GM10248 (cell line): Measurements from ENCODE around the gene DNMT3B.

Source experiments
- CTCF ChIA-PET: fragments of 300-600 bp; sonication (Branson Sonifier 250); formaldehyde crosslinking; extraction: SDS; loops from one replicate; lab custom pipeline; 2021; ENCODE audit warnings: antibody characterized with exemption; lab: Yijun Ruan, JAX
- POLR2A ChIA-PET: fragments of 350-650 bp; sonication (Branson Sonifier 250); formaldehyde crosslinking; extraction: SDS; loops from one replicate; lab custom pipeline; 2020; ENCODE audit warnings: antibody characterized with exemption; lab: Yijun Ruan, JAX
- DNase-seq: peaks from one replicate; pipeline ENCODE4 v3.0.0; 2012; ENCODE audit errors: extremely low spot score
- TF ChIP-seq, protein P1 (sequence below): IDR thresholded peaks from 2 replicates; pipeline ENCODE4 v1.5.1; 2012; ENCODE audit warnings: mild to moderate bottlenecking, low read depth; ENCODE audit errors: extremely low read depth, missing control alignments, control extremely low read depth

Gene DNMT3B

DNA sequence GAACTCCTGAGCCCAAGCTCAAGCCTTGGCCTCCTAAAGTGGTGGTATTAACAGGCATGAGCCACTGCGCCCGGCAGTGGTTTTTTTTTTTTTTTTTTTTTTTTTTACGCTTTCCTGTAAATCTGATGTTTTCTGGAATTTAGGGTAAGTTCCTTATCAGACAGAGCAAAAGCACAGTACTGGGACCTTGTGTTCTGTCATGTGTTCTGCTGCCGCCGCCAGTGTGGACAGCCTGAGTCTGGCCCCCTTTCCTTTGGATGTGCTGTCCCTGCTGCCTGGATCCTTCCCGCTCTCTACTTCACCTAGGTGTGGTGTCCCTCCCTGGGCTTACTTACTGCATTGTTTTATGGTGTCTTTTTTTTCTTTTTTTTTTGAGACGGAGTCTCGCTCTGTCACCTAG lies 11.7 kb downstream of the DNMT3B start:
- ChIA-PET CTCF (interaction anchor here (1.4 to 8.6 kb wide), 3 partner anchors 11 to 97 kb away, joined by 3 to 224 read pairs (median 7); partner anchors contain the start of gene C20orf203), POLR2A (no interaction called here)
- TF ChIP-seq, protein P1, sequence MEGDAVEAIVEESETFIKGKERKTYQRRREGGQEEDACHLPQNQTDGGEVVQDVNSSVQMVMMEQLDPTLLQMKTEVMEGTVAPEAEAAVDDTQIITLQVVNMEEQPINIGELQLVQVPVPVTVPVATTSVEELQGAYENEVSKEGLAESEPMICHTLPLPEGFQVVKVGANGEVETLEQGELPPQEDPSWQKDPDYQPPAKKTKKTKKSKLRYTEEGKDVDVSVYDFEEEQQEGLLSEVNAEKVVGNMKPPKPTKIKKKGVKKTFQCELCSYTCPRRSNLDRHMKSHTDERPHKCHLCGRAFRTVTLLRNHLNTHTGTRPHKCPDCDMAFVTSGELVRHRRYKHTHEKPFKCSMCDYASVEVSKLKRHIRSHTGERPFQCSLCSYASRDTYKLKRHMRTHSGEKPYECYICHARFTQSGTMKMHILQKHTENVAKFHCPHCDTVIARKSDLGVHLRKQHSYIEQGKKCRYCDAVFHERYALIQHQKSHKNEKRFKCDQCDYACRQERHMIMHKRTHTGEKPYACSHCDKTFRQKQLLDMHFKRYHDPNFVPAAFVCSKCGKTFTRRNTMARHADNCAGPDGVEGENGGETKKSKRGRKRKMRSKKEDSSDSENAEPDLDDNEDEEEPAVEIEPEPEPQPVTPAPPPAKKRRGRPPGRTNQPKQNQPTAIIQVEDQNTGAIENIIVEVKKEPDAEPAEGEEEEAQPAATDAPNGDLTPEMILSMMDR: no peak
- DNase-seq: no peak

DNA sequence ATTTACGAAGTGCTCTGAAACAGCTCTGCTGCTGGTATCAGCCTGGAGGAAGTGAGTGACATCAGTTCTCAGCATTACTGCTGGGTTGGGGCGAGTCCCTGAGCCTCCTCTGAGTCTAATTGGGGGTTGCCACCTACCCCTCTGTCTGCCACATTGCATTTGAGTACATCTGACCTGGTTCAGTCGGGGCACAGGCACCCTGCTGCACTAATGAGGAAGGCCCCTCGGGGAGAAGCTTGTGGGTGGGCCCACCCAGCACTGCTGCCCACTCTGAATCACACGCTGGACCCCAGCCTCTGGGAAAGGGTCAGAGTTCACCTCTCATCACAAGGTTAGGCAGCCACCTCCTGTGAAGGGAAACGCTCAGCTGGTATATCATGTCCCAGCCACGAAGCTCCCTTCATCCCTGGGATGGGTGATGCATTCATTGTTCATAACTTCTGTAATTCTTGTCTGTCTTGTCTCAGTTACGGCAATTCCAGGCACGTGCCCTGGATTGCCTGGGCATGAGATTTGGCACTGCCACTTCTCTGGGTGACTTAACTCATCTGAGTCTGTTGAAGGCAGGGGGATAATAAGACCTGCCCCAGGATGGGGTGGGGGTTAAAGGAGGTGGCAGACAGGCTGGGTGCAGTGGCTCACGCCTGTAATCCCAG lies 13.3 kb downstream of the DNMT3B start:
- ChIA-PET POLR2A (no interaction called here), CTCF (interaction anchor here (1.2 to 8.6 kb wide), 4 partner anchors 8 to 99 kb away, joined by 3 to 224 read pairs (median 30); partner anchors contain the start of gene C20orf203)
- TF ChIP-seq, protein P1: no peak
- no peak for DNase-seq

DNA sequence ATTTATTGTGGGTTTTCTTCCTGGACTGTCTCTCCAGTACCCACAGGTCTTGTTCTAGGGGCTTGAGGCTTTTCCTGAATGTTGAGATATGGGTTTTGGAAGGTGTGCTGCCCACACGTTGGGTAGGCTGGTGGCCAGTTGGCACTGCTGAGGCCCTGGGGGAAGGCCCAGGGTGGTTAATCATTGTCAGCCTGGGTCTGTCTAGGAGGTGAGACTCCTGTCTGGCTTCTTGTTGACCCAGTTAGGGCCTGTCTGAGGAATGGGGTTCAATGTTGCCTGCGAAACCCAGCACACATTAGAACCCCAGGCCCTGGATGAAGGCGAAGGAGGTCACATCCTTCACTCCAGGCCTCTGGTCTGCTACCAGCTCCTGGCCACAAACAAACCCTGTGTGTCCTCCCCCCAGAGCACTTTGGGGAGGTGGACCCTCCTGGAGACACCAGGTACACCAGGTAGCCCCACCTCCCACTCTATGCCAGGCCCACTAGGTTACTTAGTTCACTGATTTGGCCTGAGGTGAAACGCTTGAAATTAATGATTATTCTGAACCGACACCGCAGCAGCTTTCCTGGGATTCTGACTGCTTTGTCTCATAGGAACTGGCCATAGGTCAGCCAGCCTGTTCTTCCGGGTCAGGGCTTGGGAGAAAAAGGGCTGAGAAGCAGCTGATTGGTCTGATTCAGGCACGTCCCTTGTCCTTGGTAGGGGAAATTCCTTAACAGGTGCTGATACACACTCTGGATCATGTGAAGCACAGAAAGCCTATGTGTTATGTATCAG lies 15.2 kb downstream of the DNMT3B start:
- ChIA-PET POLR2A (no interaction called here), CTCF (interaction anchor here (0.7 to 8.6 kb wide), 42 partner anchors 9 to 770 kb away, joined by 3 to 224 read pairs (median 6); partner anchors contain the start of genes C20orf203, DNMT3B and MAPRE1)
- TF ChIP-seq, protein P1: no peak
- peak; percentile 10 for DNase-seq

DNA sequence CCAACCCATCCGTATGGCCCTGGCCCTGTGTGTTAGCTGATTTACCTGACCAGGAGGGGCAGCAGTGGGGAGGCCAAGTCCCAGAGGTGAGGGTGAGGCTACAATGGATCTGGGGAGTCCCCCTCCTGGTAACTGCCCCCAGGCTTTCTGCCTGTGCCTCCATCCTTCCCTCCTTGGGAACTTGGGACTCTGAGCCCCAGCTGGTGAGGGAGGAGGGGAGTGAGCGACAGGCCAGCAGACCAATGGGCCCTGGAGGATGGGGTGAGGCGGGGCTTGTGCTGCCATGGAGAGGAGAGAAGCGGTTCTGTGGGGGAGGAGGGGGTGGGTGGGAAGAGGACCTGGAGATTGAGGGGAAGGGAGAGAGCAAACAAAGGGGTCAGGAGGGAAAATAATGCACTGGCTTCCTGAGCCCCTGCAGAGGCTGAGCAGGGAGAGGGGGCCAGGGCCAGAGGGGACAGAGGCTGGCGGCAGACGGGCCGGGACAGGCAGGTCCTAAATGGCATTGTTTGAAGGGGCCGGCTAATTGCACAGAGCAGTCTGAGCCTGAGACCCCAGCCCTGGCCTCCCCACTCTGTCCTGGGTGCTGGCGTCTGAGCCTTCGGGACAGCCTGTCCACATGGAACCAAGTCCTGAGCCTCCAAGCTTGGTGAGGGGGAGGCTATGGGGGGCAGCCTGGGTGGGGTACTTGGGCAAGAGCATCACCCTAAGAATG lies 17.5 kb downstream of the DNMT3B start:
- CTCF ChIA-PET: interaction anchor here (1.1 to 8.6 kb wide), 21 partner anchors 10 to 956 kb away, joined by 3 to 224 read pairs (median 12); partner anchors contain the start of genes C20orf203, COMMD7 and DNMT3B
- POLR2A ChIA-PET: interaction anchor here (0.6 kb wide), 1 partner anchor 1225 kb away, joined by 3 read pairs; no protein-coding TSS in a partner anchor
- TF ChIP-seq, protein P1: no peak
- no peak for DNase-seq

DNA sequence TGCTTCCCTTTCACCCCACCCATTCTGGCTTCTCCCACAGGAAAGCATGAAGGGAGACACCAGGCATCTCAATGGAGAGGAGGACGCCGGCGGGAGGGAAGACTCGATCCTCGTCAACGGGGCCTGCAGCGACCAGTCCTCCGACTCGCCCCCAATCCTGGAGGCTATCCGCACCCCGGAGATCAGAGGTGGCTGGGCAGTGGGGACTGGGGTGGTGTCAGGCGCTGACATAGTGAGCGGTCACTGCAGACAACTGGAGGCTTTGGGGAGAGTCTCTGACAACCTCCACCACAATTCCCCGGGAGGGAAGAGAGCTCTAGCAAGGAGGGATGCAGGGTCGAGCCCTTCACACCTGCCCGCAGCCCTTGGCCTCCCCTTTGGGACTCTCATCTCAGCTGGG lies 18.1 kb downstream of the DNMT3B start:
- no peak for DNase-seq
- CTCF ChIA-PET: interaction anchor here (0.7 to 8.6 kb wide), 5 partner anchors 10 to 207 kb away, joined by 3 to 224 read pairs (median 10); partner anchors contain the start of genes C20orf203 and DNMT3B
- POLR2A ChIA-PET: no interaction called here
- TF ChIP-seq, protein P1: no peak
